Osteoblast (primary cell): ENCODE data around the gene KCNH4. TPM values are rescaled to one million over a fixed set of nuclear protein-coding genes. Genes with fewer than 3 reads are reported as not detected.
"Not testable (repeated sequence)": the region's sequence is repeated elsewhere in the genome, so short reads cannot be mapped to it uniquely, and the experiment has no call there.

ENCODE experiments used
- DNase-seq: peaks from one replicate; pipeline ENCODE4 v3.0.0; 2011; ENCODE audit warnings: low spot score, mixed read lengths; ENCODE audit not compliant: insufficient read length; ENCODE audit errors: missing footprints
- H2AFZ ChIP-seq: 2 replicates; pipeline ENCODE4 v1.6.0; 2011; ENCODE audit warnings: mild to moderate bottlenecking, low read length
- H3K27ac ChIP-seq: 2 replicates; pipeline ENCODE4 v1.5.1; 2011; ENCODE audit warnings: mild to moderate bottlenecking, low read depth, low read length, moderate library complexity
- H3K27me3 ChIP-seq: 2 replicates; pipeline ENCODE4 v1.6.0; 2012; ENCODE audit warnings: mild to moderate bottlenecking, control low read depth, inconsistent platforms, low read length, moderate library complexity; ENCODE audit not compliant: insufficient read depth
- H3K36me3 ChIP-seq: 2 replicates; pipeline ENCODE4 v1.5.1; 2011; ENCODE audit warnings: mild to moderate bottlenecking, low read length, control low read depth, moderate library complexity; ENCODE audit not compliant: insufficient read depth
- H3K4me1 ChIP-seq: 2 replicates; pipeline ENCODE4 v1.5.1; 2011; ENCODE audit warnings: mild to moderate bottlenecking, low read length, control low read depth, moderate library complexity; ENCODE audit not compliant: insufficient read depth
- H3K4me2 ChIP-seq: 2 replicates; pipeline ENCODE4 v1.6.0; 2011; ENCODE audit warnings: mild to moderate bottlenecking, low read length; ENCODE audit not compliant: insufficient read depth
- H3K4me3 ChIP-seq: fragments of 200-600 bp; sonication (generic); 3 replicates; pipeline ENCODE4 v1.5.1; 2012; ENCODE audit warnings: mild to moderate bottlenecking, low read length, inconsistent platforms; ENCODE audit not compliant: insufficient read depth
- H3K79me2 ChIP-seq: 2 replicates; pipeline ENCODE4 v1.6.0; 2012; ENCODE audit warnings: mild to moderate bottlenecking, low read length, control low read depth, inconsistent platforms; ENCODE audit not compliant: insufficient read depth
- H3K9me3 ChIP-seq: 2 replicates; pipeline ENCODE4 v1.5.1; 2011; ENCODE audit warnings: low read depth, low read length, control low read depth
- H4K20me1 ChIP-seq: 2 replicates; pipeline ENCODE4 v1.6.0; 2012; ENCODE audit warnings: mild to moderate bottlenecking, low read length, control low read depth; ENCODE audit not compliant: insufficient read depth
- CTCF ChIP-seq: IDR thresholded peaks from 2 replicates; pipeline ENCODE4 v1.5.1; 2011; ENCODE audit warnings: mild to moderate bottlenecking, low read depth, low read length, moderate library complexity; ENCODE audit errors: extremely low read depth
- total RNA-seq: library from RNA; depleted of rRNA; stranded (reverse); fragments of >200 nt; gene quantifications from 2 replicates; pipeline ENCODE4 v1.2.3, GENCODE V29; 2012

Gene KCNH4
- total RNA-seq, 1 donor, result not detected

GRCh38 chr17:42214156-42214555 lies 33.2 kb upstream of the KCNH4 start:
- Histone ChIP-seq H3K27ac (no peak overlapping the region), H3K27me3 (no peaks in the 10 kb centered on the region), H3K36me3 (peaks cover 48% of the 10 kb centered on the region), H4K20me1 (no peaks in the 10 kb centered on the region), H3K4me1 (no peaks in the 10 kb centered on the region), H3K4me3 (no peak overlapping the region), H3K9me3 (no peaks in the 10 kb centered on the region), H3K79me2 (no peaks in the 10 kb centered on the region), H2AFZ (no peak overlapping the region), H3K4me2 (no peak overlapping the region)
- TF ChIP-seq CTCF, result no peak
- no peak for DNase-seq

GRCh38 chr17:42212382-42212781 lies 31.4 kb upstream of the KCNH4 start:
- DNase-seq, result no peak
- Histone ChIP-seq H2AFZ (no peak overlapping the region), H3K27ac (no peak overlapping the region), H3K27me3 (no peaks in the 10 kb centered on the region), H3K4me3 (no peak overlapping the region), H3K9me3 (no peaks in the 10 kb centered on the region), H3K36me3 (peaks cover 46% of the 10 kb centered on the region), H3K4me2 (no peak overlapping the region), H3K79me2 (no peaks in the 10 kb centered on the region), H3K4me1 (no peaks in the 10 kb centered on the region), H4K20me1 (no peaks in the 10 kb centered on the region)
- TF ChIP-seq CTCF, result no peak

- DNase-seq, H2AFZ ChIP-seq, H4K20me1 ChIP-seq, H3K9me3 ChIP-seq, H3K79me2 ChIP-seq, H3K4me2 ChIP-seq, H3K27me3 ChIP-seq, H3K4me1 ChIP-seq, H3K4me3 ChIP-seq, H3K27ac ChIP-seq: not testable (repeated sequence)
- H3K36me3 ChIP-seq, result peaks cover 46% of the 10 kb centered on the region
These were observed 31.0 kb upstream of the KCNH4 start for GRCh38 chr17:42211921-42212341.

- Histone ChIP-seq H2AFZ (no peak overlapping the region), H3K36me3 (peaks cover 43% of the 10 kb centered on the region), H3K9me3 (no peaks in the 10 kb centered on the region), H3K79me2 (no peaks in the 10 kb centered on the region), H3K4me3 (no peak overlapping the region), H3K4me2 (no peak overlapping the region), H4K20me1 (no peaks in the 10 kb centered on the region), H3K27me3 (no peaks in the 10 kb centered on the region), H3K27ac (no peak overlapping the region), H3K4me1 (no peaks in the 10 kb centered on the region)
- DNase-seq, result no peak
- no peak for TF ChIP-seq CTCF
These were observed 29.1 kb upstream of the KCNH4 start for GRCh38 chr17:42210046-42210445.

GRCh38 chr17:42206153-42206612 lies 25.2 kb upstream of the KCNH4 start:
- not testable (repeated sequence) for H3K79me2 ChIP-seq, H3K27ac ChIP-seq, H3K27me3 ChIP-seq, H3K4me2 ChIP-seq, H3K9me3 ChIP-seq, H3K4me1 ChIP-seq, H2AFZ ChIP-seq, H4K20me1 ChIP-seq, H3K4me3 ChIP-seq, DNase-seq
- peaks cover 46% of the 10 kb centered on the region for H3K36me3 ChIP-seq
